ENCODE data around the gene ARHGEF11.

GRCh38 chr1:156995412-156995811 lies 50.1 kb downstream of the ARHGEF11 start:
- TF ChIP-seq CTCF (IDR thresholded peaks at IDR 0.05) (no peak), EZH2 (IDR thresholded peaks at IDR 0.05; ENCODE audit: borderline replicate concordance, insufficient read depth, low read depth, low read length, poor library complexity, severe bottlenecking) (no peak)

Data from B cell (primary cell).